DOHH2 (cell line): ENCODE measurements around the gene ROR1.

ENCODE experiments used
- EZH2phosphoT487 ChIP-seq: fragments of 200-600 bp; sonication (generic); IDR thresholded peaks from 2 replicates; pipeline ENCODE4 v1.6.1; 2017; ENCODE audit warnings: borderline replicate concordance, mild to moderate bottlenecking, antibody characterized with exemption, low read length, moderate library complexity, mixed read lengths
- TF ChIP-seq, protein P1 (sequence below): fragments of 200-600 bp; sonication (generic); IDR thresholded peaks from one replicate; pipeline ENCODE4 v1.5.1; 2014; ENCODE audit warnings: antibody characterized with exemption, mild to moderate bottlenecking, low read depth, low read length; ENCODE audit not compliant: poor library complexity, severe bottlenecking

DNA sequence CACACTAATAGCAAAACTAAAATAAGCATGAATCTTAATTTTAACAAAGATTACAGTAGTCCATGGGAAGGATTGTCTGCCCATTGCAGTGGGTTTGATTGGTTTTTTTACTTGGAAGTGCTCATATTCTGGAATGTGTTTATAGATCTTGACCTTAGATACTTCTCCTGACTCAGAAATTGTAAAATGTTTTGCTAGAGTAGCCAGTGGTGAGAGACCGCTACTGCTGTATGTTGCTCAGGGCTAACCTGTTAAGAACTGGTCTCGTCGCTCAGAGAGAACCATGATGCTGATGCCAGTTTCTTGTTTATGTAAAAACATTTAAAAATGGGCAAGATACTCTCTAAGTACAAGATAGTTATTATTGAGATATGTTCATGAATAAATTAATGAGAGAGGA is 99.9 kb downstream of the ROR1 start:
- TF ChIP-seq, protein P1, sequence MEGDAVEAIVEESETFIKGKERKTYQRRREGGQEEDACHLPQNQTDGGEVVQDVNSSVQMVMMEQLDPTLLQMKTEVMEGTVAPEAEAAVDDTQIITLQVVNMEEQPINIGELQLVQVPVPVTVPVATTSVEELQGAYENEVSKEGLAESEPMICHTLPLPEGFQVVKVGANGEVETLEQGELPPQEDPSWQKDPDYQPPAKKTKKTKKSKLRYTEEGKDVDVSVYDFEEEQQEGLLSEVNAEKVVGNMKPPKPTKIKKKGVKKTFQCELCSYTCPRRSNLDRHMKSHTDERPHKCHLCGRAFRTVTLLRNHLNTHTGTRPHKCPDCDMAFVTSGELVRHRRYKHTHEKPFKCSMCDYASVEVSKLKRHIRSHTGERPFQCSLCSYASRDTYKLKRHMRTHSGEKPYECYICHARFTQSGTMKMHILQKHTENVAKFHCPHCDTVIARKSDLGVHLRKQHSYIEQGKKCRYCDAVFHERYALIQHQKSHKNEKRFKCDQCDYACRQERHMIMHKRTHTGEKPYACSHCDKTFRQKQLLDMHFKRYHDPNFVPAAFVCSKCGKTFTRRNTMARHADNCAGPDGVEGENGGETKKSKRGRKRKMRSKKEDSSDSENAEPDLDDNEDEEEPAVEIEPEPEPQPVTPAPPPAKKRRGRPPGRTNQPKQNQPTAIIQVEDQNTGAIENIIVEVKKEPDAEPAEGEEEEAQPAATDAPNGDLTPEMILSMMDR, result no peak
- no peak for TF ChIP-seq EZH2phosphoT487
